Nephron (organoid): ENCODE results near the gene CTNND2.

Experiments
- H3K27ac Mint-ChIP-seq, 3 experiments: 2 replicates each; pipeline ENCODE4 v1.8.0; 2020; ENCODE audit warnings: mixed read lengths in 3 of 3, mild to moderate bottlenecking in 2 of 3, moderate library complexity in 1 of 3
- H3K27me3 Mint-ChIP-seq: 2 replicates; pipeline ENCODE4 v1.8.0; 2021; ENCODE audit warnings: low read depth, mild to moderate bottlenecking, moderate library complexity, mixed read lengths
- H3K36me3 Mint-ChIP-seq: 2 replicates; pipeline ENCODE4 v1.8.0; 2020; ENCODE audit warnings: low read depth, mixed read lengths
- H3K4me1 Mint-ChIP-seq: 2 replicates; pipeline ENCODE4 v1.8.0; 2020; ENCODE audit warnings: mixed read lengths
- H3K4me3 Mint-ChIP-seq, 3 experiments: 2 replicates each; pipeline ENCODE4 v1.8.0; 2020; ENCODE audit warnings: mild to moderate bottlenecking in 3 of 3, mixed read lengths in 3 of 3, moderate library complexity in 2 of 3
- H3K9me3 Mint-ChIP-seq: 2 replicates; pipeline ENCODE4 v1.8.0; 2020; ENCODE audit warnings: mixed read lengths
- TF ChIP-seq, protein P1 (sequence below), 3 experiments: fragments of 200-600 bp; sonication (generic); IDR thresholded peaks; one replicate each; pipeline ENCODE4 v1.5.0; 2021; ENCODE audit warnings: antibody characterized with exemption in 3 of 3; ENCODE audit not compliant: unreplicated experiment in 3 of 3

CTNND2 gene

DNA sequence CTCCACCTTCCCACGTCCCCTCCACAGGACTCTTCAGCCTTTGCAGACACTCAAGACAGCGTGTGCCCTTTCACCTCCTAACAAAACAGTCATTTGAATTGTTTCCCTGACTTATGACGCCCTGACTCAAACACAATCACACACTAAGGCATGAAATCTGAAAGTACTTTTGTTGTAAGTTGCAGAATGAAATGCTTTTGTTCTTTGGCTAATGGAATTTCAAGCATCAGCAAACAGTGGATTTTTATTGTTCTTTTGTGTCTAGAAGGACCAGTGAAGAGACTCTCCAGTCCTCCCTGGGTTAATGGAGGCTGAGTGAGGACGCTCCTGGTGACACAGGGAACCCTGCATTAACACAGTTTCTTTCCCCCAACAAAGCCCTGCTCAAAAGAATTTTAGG lies 380.1 kb downstream of the CTNND2 start:
- H3K4me3 Mint-ChIP-seq, result no peak overlapping the region
- H3K27me3 Mint-ChIP-seq, result no peaks in the 10 kb centered on the region
- peak overlapping the region in 1 of 3 experiments; percentile 54 for H3K27ac Mint-ChIP-seq
- TF ChIP-seq, protein P1, sequence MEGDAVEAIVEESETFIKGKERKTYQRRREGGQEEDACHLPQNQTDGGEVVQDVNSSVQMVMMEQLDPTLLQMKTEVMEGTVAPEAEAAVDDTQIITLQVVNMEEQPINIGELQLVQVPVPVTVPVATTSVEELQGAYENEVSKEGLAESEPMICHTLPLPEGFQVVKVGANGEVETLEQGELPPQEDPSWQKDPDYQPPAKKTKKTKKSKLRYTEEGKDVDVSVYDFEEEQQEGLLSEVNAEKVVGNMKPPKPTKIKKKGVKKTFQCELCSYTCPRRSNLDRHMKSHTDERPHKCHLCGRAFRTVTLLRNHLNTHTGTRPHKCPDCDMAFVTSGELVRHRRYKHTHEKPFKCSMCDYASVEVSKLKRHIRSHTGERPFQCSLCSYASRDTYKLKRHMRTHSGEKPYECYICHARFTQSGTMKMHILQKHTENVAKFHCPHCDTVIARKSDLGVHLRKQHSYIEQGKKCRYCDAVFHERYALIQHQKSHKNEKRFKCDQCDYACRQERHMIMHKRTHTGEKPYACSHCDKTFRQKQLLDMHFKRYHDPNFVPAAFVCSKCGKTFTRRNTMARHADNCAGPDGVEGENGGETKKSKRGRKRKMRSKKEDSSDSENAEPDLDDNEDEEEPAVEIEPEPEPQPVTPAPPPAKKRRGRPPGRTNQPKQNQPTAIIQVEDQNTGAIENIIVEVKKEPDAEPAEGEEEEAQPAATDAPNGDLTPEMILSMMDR (IDR thresholded peaks at IDR 0.05; ENCODE audit: unreplicated experiment in 3 of 3), result no peak
- H3K9me3 Mint-ChIP-seq, result no peaks in the 10 kb centered on the region
- H3K4me1 Mint-ChIP-seq, result peaks cover 16% of the 10 kb centered on the region
- no peaks in the 10 kb centered on the region for H3K36me3 Mint-ChIP-seq

GRCh38 chr5:11522796-11523195 lies 381.4 kb downstream of the CTNND2 start:
- no peaks in the 10 kb centered on the region for H3K9me3 Mint-ChIP-seq
- H3K36me3 Mint-ChIP-seq, result no peaks in the 10 kb centered on the region
- TF ChIP-seq, protein P1 (IDR thresholded peaks at IDR 0.05; ENCODE audit: unreplicated experiment in 3 of 3), result no peak
- no peaks in the 10 kb centered on the region for H3K27me3 Mint-ChIP-seq
- H3K27ac Mint-ChIP-seq, result no peak overlapping the region
- no peak overlapping the region for H3K4me3 Mint-ChIP-seq
- H3K4me1 Mint-ChIP-seq, result peaks cover 16% of the 10 kb centered on the region

- TF ChIP-seq, protein P1 (IDR thresholded peaks at IDR 0.05; ENCODE audit: unreplicated experiment in 3 of 3), result no peak
- no peak overlapping the region for H3K4me3 Mint-ChIP-seq
- no peaks in the 10 kb centered on the region for H3K9me3 Mint-ChIP-seq
Measured at GRCh38 chr5:11520241-11520930, 383.9 kb downstream of the CTNND2 start.

DNA sequence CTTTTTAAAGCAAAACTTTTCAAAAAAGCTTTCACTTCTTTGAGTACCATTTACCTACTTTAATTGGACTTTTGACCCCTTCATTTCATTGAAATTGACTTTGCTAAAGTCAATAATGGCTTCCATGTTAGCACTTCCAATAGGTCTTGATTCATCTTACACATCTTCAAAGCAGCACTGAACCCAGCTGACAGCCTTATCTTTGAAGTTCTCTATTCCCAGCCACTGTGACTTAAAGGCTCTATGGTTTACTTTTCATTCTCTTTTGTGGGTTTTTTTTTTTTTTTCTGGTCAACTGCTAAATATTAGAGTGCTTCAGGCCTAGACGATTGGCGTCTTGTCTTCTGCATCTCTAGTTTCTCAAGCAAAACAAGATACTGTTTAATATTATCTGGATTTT lies 385.0 kb downstream of the CTNND2 start:
- Mint-ChIP-seq H3K36me3 (no peaks in the 10 kb centered on the region), H3K4me3 (no peak overlapping the region), H3K9me3 (no peaks in the 10 kb centered on the region), H3K27ac (no peak overlapping the region), H3K27me3 (no peaks in the 10 kb centered on the region), H3K4me1 (peaks cover 6% of the 10 kb centered on the region)
- TF ChIP-seq, protein P1 (IDR thresholded peaks at IDR 0.05; ENCODE audit: unreplicated experiment in 3 of 3), result no peak

More at GRCh38 chr5:11520241-11520930, 383.9 kb downstream of the CTNND2 start:
- Mint-ChIP-seq H3K36me3 (no peaks in the 10 kb centered on the region), H3K27ac (no peak overlapping the region), H3K27me3 (no peaks in the 10 kb centered on the region), H3K4me1 (peaks cover 14% of the 10 kb centered on the region)

DNA sequence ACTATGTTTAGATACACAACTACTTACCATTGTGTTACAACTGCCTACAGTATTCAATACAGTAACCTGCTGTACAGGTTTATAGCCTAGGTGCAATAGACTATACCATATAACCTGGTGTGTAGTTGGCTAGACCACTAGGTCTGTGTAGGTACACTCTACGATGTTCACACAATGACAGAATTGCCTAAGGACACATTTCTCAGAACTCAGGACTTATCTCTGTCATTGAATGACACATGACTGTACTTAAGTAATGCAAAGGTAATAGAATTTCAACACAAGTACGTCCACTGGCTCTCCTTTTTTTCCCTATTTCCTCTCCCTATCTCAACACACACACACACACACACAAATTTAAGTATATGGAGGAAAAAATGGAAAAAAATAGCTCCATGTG lies 385.6 kb downstream of the CTNND2 start:
- Mint-ChIP-seq H3K9me3 (no peaks in the 10 kb centered on the region), H3K27ac (no peak overlapping the region), H3K4me1 (peaks cover 2% of the 10 kb centered on the region), H3K27me3 (no peaks in the 10 kb centered on the region), H3K4me3 (no peak overlapping the region), H3K36me3 (no peaks in the 10 kb centered on the region)
- TF ChIP-seq, protein P1 (IDR thresholded peaks at IDR 0.05; ENCODE audit: unreplicated experiment in 3 of 3), result no peak
